ENCODE data around the gene POLR3F.
"Not testable (repeated sequence)": the region's sequence is repeated elsewhere in the genome, so short reads cannot be mapped to it uniquely, and the experiment has no call there.

Gene POLR3F

DNA sequence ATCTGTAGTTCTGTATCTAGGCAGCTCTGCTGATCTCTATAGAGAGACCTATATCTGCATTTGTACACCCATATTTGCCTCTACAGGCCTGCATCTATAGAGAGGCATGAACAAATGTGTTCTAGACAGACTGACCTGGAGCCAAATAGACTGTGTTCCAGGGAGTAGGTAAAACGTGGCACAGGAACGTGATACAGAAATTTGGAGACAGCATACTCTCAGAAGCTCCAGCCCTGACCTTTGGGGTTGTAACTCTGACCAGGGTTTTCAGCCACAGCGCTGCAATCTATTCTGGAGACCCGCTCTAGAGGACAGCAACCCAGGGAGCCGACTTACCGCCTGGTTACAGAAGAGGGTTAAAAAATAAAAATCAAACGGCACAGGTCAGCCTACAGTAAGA, 28.9 kb downstream of the POLR3F start:
- no peak for DNase-seq (ENCODE audit: low read depth in 1 of 2, low spot score in 1 of 2)
- no peak for TF ChIP-seq GABPA (IDR thresholded peaks at IDR 0.05; ENCODE audit: low read depth)
- TF ChIP-seq POLR2AphosphoS5 (IDR thresholded peaks at IDR 0.05; ENCODE audit: low read depth) = no peak
- TF ChIP-seq, protein P1, sequence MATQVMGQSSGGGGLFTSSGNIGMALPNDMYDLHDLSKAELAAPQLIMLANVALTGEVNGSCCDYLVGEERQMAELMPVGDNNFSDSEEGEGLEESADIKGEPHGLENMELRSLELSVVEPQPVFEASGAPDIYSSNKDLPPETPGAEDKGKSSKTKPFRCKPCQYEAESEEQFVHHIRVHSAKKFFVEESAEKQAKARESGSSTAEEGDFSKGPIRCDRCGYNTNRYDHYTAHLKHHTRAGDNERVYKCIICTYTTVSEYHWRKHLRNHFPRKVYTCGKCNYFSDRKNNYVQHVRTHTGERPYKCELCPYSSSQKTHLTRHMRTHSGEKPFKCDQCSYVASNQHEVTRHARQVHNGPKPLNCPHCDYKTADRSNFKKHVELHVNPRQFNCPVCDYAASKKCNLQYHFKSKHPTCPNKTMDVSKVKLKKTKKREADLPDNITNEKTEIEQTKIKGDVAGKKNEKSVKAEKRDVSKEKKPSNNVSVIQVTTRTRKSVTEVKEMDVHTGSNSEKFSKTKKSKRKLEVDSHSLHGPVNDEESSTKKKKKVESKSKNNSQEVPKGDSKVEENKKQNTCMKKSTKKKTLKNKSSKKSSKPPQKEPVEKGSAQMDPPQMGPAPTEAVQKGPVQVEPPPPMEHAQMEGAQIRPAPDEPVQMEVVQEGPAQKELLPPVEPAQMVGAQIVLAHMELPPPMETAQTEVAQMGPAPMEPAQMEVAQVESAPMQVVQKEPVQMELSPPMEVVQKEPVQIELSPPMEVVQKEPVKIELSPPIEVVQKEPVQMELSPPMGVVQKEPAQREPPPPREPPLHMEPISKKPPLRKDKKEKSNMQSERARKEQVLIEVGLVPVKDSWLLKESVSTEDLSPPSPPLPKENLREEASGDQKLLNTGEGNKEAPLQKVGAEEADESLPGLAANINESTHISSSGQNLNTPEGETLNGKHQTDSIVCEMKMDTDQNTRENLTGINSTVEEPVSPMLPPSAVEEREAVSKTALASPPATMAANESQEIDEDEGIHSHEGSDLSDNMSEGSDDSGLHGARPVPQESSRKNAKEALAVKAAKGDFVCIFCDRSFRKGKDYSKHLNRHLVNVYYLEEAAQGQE (IDR thresholded peaks at IDR 0.05; ENCODE audit: insufficient replicate concordance, low read depth) = no peak
- no peak for TF ChIP-seq SPI1 (IDR thresholded peaks at IDR 0.05; ENCODE audit: borderline replicate concordance, low read depth)
- TF ChIP-seq CTCF (IDR thresholded peaks at IDR 0.05; ENCODE audit: insufficient read depth, low read length) = no peak
- Histone ChIP-seq H3K4me3 (replicated peaks; ENCODE audit: insufficient read depth, low read length) (peak overlapping the region; percentile 81; the same call in 1 of the 2 replicates), H3K27ac (replicated peaks) (no peak overlapping the region), H3K27me3 (ENCODE audit: insufficient read depth, poor library complexity, severe bottlenecking) (no peaks in the 10 kb centered on the region)

DNA sequence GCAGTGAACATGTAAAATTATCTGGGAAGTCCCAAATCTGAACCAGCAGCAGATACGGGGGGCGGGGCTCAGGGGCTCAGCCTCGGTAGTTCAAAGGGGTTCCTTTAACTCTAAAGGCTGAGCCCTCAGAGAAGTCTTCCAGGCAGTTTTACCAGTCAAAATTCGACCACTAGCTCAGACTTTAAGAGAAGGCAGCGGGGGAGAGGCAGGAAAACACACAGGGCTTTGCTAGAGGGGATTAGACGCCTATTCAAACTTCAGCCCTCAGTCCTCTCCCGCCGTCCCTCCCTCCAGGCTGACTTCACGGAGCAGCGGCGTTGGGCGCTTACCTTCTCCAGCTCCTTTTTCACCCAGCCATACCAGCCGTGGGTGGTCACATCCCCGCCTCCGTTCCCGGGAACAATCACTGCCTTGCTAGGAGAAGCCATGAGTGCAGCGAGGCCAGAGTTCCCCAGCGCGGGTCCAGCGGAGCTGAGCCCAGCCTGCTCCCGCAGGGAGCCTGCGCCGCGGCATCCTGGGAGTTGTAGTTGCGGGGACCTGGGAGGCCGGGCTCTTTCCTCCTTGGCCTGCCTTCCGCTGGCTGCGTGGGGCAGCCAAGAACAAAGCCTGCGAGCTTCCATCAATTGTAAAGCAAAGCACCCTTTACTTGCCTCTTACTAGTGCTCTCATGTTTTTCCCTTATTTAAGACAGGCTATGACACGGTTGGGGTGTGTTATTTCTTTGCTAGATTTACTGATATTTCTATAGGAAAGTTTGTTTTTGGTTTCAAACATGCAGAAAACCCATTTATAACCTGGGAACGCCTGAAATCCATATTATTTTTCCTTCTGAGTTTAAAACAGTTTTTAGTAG, 29.8 kb downstream of the POLR3F start, which contains the start of gene RBBP9:
RBBP9 (minus strand) TSS at position 486 of the 853 bp plus-strand sequence; CDS start at position 428, 58 bp downstream.
- DNase-seq (ENCODE audit: low read depth in 1 of 2, low spot score in 1 of 2) = peak; percentile 57 to 85
- H3K4me3 ChIP-seq (replicated peaks; ENCODE audit: insufficient read depth, low read length) = peak within 1 kb of the TSS; percentile 81
- peak; percentile 56 for TF ChIP-seq GABPA (IDR thresholded peaks at IDR 0.05; ENCODE audit: low read depth)
- TF ChIP-seq POLR2AphosphoS5 (IDR thresholded peaks at IDR 0.05; ENCODE audit: low read depth) = no peak
- H3K27ac ChIP-seq (replicated peaks) = 0 out of 2 replicates have a peak within 1 kb of the TSS, but pooled peaks have one; percentile 18
- H3K27me3 ChIP-seq (ENCODE audit: insufficient read depth, poor library complexity, severe bottlenecking) = no peaks in the 10 kb centered on the region

GRCh38 chr20:18497603-18498002, 30.4 kb downstream of the POLR3F start:
- Histone ChIP-seq H3K4me3 (replicated peaks; ENCODE audit: insufficient read depth, low read length) (no peak overlapping the region), H3K27ac (replicated peaks) (no peak overlapping the region)
- no peak for TF ChIP-seq CTCF (IDR thresholded peaks at IDR 0.05; ENCODE audit: insufficient read depth, low read length)
- no peak for TF ChIP-seq SPI1 (IDR thresholded peaks at IDR 0.05; ENCODE audit: borderline replicate concordance, low read depth)
- TF ChIP-seq GABPA (IDR thresholded peaks at IDR 0.05; ENCODE audit: low read depth) = no peak

GRCh38 chr20:18501672-18502071, 34.5 kb downstream of the POLR3F start:
- not testable (repeated sequence) for H3K27me3 ChIP-seq (ENCODE audit: insufficient read depth, poor library complexity, severe bottlenecking)

More at GRCh38 chr20:18497603-18498002, 30.4 kb downstream of the POLR3F start:
- DNase-seq (ENCODE audit: low read depth in 1 of 2, low spot score in 1 of 2) = no peak
- no peaks in the 10 kb centered on the region for H3K27me3 ChIP-seq (ENCODE audit: insufficient read depth, poor library complexity, severe bottlenecking)

DNA sequence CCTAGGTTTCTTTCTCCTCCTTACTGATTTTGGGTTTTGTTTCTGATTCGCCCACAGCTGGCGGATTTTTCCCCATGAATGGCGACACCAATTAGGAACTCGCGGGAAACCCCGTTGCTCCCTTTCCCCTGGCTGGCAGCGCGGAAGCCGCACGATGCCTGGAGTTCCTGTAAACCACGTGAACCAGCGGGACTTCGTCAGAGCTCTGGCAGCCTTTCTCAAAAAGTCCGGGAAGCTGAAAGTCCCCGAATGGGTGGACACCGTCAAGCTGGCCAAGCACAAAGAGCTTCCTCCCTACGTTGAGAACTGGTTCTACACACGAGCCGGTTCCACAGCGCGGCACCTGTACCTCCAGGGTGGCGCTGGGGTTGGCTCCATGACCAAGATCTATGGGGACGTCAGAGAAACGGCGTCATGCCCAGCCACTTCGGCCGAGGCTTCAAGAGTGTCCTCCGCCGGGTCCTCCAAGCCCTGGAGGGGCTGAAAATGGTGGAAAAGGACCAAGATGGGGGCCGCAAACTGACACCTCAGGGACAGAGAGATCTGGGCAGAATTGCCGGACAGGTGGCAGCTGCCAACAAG, 37.4 kb downstream of the POLR3F start:
- DNase-seq (ENCODE audit: low read depth in 1 of 2, low spot score in 1 of 2) = no peak

More at GRCh38 chr20:18501672-18502071, 34.5 kb downstream of the POLR3F start:
- DNase-seq (ENCODE audit: low read depth in 1 of 2, low spot score in 1 of 2); H3K27ac ChIP-seq (replicated peaks); H3K4me3 ChIP-seq (replicated peaks; ENCODE audit: insufficient read depth, low read length): not testable (repeated sequence)

More for the DNA sequence above, 37.4 kb downstream of the POLR3F start:
- Histone ChIP-seq H3K4me3 (replicated peaks; ENCODE audit: insufficient read depth, low read length) (no peak overlapping the region), H3K27me3 (ENCODE audit: insufficient read depth, poor library complexity, severe bottlenecking) (no peaks in the 10 kb centered on the region), H3K27ac (replicated peaks) (no peak overlapping the region)
- no peak for TF ChIP-seq GABPA (IDR thresholded peaks at IDR 0.05; ENCODE audit: low read depth)
- TF ChIP-seq SPI1 (IDR thresholded peaks at IDR 0.05; ENCODE audit: borderline replicate concordance, low read depth) = no peak
- TF ChIP-seq, protein P1 (IDR thresholded peaks at IDR 0.05; ENCODE audit: insufficient replicate concordance, low read depth) = no peak
- TF ChIP-seq CTCF (IDR thresholded peaks at IDR 0.05; ENCODE audit: insufficient read depth, low read length) = no peak
- TF ChIP-seq POLR2AphosphoS5 (IDR thresholded peaks at IDR 0.05; ENCODE audit: low read depth) = no peak
